Epithelial cell of esophagus (primary cell): ENCODE data around the gene CNGB1.
"Not testable (repeated sequence)": the region's sequence is repeated elsewhere in the genome, so short reads cannot be mapped to it uniquely, and the experiment has no call there.

Experiments
- DNase-seq: peaks from one replicate; pipeline ENCODE4 v3.0.0; 2010; ENCODE audit warnings: low read depth
- H3K4me3 ChIP-seq: 2 replicates; pipeline ENCODE4 v1.5.1; 2011; ENCODE audit warnings: mild to moderate bottlenecking, low read length, control low read depth
- CTCF ChIP-seq: IDR thresholded peaks from 2 replicates; pipeline ENCODE4 v1.5.1; 2011; ENCODE audit warnings: low read depth, mild to moderate bottlenecking, low read length, control low read depth, inconsistent platforms; ENCODE audit not compliant: insufficient read depth; ENCODE audit errors: missing control alignments

CNGB1 gene

GRCh38 chr16:57840833-57841232 is 130.1 kb downstream of the CNGB1 start:
- no peak for TF ChIP-seq CTCF
- no peak for DNase-seq
- no peak overlapping the region for H3K4me3 ChIP-seq

GRCh38 chr16:57838161-57838560 is 132.8 kb downstream of the CNGB1 start:
- H3K4me3 ChIP-seq = no peak overlapping the region
- TF ChIP-seq CTCF = no peak
- no peak for DNase-seq

- DNase-seq = no peak
- no peak for TF ChIP-seq CTCF
- no peak overlapping the region for H3K4me3 ChIP-seq
These were observed 133.4 kb downstream of the CNGB1 start for GRCh38 chr16:57837305-57838125.

GRCh38 chr16:57835439-57835838 is 135.5 kb downstream of the CNGB1 start:
- H3K4me3 ChIP-seq = not testable (repeated sequence)
- peak; percentile 92 for DNase-seq

GRCh38 chr16:57834936-57835335 is 136.0 kb downstream of the CNGB1 start:
- no peak overlapping the region for H3K4me3 ChIP-seq
- peak; percentile 95 for DNase-seq
- TF ChIP-seq CTCF = no peak
